GM18517 (cell line): ENCODE results near the gene ZMYND8.
"Not testable (repeated sequence)": the region's sequence is repeated elsewhere in the genome, so short reads cannot be mapped to it uniquely, and the experiment has no call there.

Source experiments
- ATAC-seq: cut with Tn5 transposase; IDR thresholded peaks from one replicate; pipeline ENCODE4 v1.9.1; 2021; ENCODE audit warnings: mild to moderate bottlenecking, moderate library complexity; ENCODE audit not compliant: unreplicated experiment

Gene ZMYND8

GRCh38 chr20:47271046-47271615, 85.4 kb downstream of the ZMYND8 start:
- no peak for ATAC-seq

- ATAC-seq = no peak
Measured at GRCh38 chr20:47269309-47270165, 87.0 kb downstream of the ZMYND8 start.

- ATAC-seq = no peak
Measured at GRCh38 chr20:47267621-47268020, 88.9 kb downstream of the ZMYND8 start.

- ATAC-seq = no peak
Measured at GRCh38 chr20:47266847-47267515, 89.5 kb downstream of the ZMYND8 start.

- no peak for ATAC-seq
Measured at GRCh38 chr20:47265984-47266383, 90.5 kb downstream of the ZMYND8 start.

GRCh38 chr20:47265214-47265613, 91.3 kb downstream of the ZMYND8 start:
- no peak for ATAC-seq

GRCh38 chr20:47264137-47264769, 92.2 kb downstream of the ZMYND8 start:
- ATAC-seq = not testable (repeated sequence)

- no peak for ATAC-seq
Measured at GRCh38 chr20:47263465-47264084, 92.9 kb downstream of the ZMYND8 start.

GRCh38 chr20:47263080-47263464, 93.4 kb downstream of the ZMYND8 start:
- ATAC-seq = no peak

- ATAC-seq = peak; percentile 49
Measured at GRCh38 chr20:47262365-47263013, 94.0 kb downstream of the ZMYND8 start.

GRCh38 chr20:47262008-47262364, 94.5 kb downstream of the ZMYND8 start:
- ATAC-seq = peak; percentile 14

- ATAC-seq = not testable (repeated sequence)
Measured at GRCh38 chr20:47261161-47261774, 95.2 kb downstream of the ZMYND8 start.

GRCh38 chr20:47260540-47261126, 95.9 kb downstream of the ZMYND8 start:
- ATAC-seq = not testable (repeated sequence)

GRCh38 chr20:47258745-47259695, 97.5 kb downstream of the ZMYND8 start:
- ATAC-seq = peak; percentile 43

- no peak for ATAC-seq
Measured at GRCh38 chr20:47257771-47258170, 98.7 kb downstream of the ZMYND8 start.

GRCh38 chr20:47257256-47257655, 99.2 kb downstream of the ZMYND8 start:
- no peak for ATAC-seq

- ATAC-seq = no peak
Measured at GRCh38 chr20:47256668-47257236, 99.7 kb downstream of the ZMYND8 start.

GRCh38 chr20:47253872-47254271, 102.6 kb downstream of the ZMYND8 start:
- no peak for ATAC-seq
